Smooth muscle cell (in vitro differentiated cells): ENCODE data around the gene ZNF774. TPM values are rescaled to one million over a fixed set of nuclear protein-coding genes. Genes with fewer than 3 reads are reported as not detected.

Source experiments
- DNase-seq: peaks from one replicate; lab custom pipeline; 2025; ENCODE audit not compliant: unreplicated experiment; lab: John Stamatoyannopoulos, UW
- H2AFZ ChIP-seq: fragments of 200-600 bp; sonication (generic); 2 replicates; pipeline ENCODE4 v1.6.0; 2016; ENCODE audit warnings: antibody characterized with exemption, low read depth, mild to moderate bottlenecking
- H3F3A ChIP-seq: fragments of 200-600 bp; sonication (generic); 2 replicates; pipeline ENCODE4 v1.6.0; 2017; ENCODE audit warnings: antibody characterized with exemption, low read depth
- H3K27ac ChIP-seq: fragments of 200-600 bp; sonication (generic); 2 replicates; pipeline ENCODE4 v1.5.1; 2016; ENCODE audit warnings: low read depth, mild to moderate bottlenecking
- H3K27me3 ChIP-seq: fragments of 200-600 bp; sonication (generic); 2 replicates; pipeline ENCODE4 v1.6.1; 2016; ENCODE audit warnings: low read depth, mild to moderate bottlenecking
- H3K36me3 ChIP-seq: fragments of 200-600 bp; sonication (generic); 2 replicates; pipeline ENCODE4 v1.5.1; 2016; ENCODE audit warnings: low read depth
- H3K4me1 ChIP-seq: fragments of 200-600 bp; sonication (generic); 2 replicates; pipeline ENCODE4 v1.5.1; 2016; ENCODE audit warnings: low read depth
- H3K4me2 ChIP-seq: fragments of 200-600 bp; sonication (generic); 2 replicates; pipeline ENCODE4 v1.6.0; 2016; ENCODE audit warnings: mild to moderate bottlenecking
- H3K4me3 ChIP-seq: fragments of 200-600 bp; sonication (generic); 2 replicates; pipeline ENCODE4 v1.5.1; 2016; ENCODE audit warnings: mild to moderate bottlenecking
- H3K79me2 ChIP-seq: fragments of 200-600 bp; sonication (generic); 2 replicates; pipeline ENCODE4 v1.6.0; 2016; ENCODE audit warnings: low read depth, mild to moderate bottlenecking
- H3K9ac ChIP-seq: fragments of 200-600 bp; sonication (generic); 2 replicates; pipeline ENCODE4 v1.6.0; 2016; ENCODE audit warnings: low read depth
- H3K9me3 ChIP-seq: fragments of 200-600 bp; sonication (generic); replicated peaks from 2 replicates; pipeline ENCODE4 v1.5.1; 2016; ENCODE audit warnings: low read depth
- H4K20me1 ChIP-seq: fragments of 200-600 bp; sonication (generic); 2 replicates; pipeline ENCODE4 v1.6.0; 2016; ENCODE audit warnings: low read depth
- CTCF ChIP-seq: fragments of 200-600 bp; sonication (generic); IDR thresholded peaks from 2 replicates; pipeline ENCODE4 v1.5.1; 2017; ENCODE audit warnings: borderline replicate concordance, mild to moderate bottlenecking, antibody characterized with exemption; ENCODE audit not compliant: insufficient read depth, poor library complexity, severe bottlenecking
- WGBS: methylation state at CpG from one replicate; pipeline ENCODE4 v1.1.7; 2016; ENCODE audit warnings: low lambda C conversion rate; 5-methylcytosine and 5-hydroxymethylcytosine counted together
- polyA plus RNA-seq: library from polyadenylated mRNA; unstranded; fragments of >200 nt; fragmentation: Nextera tagmentation; extraction: Ambion mirVana; gene quantifications from 2 replicates; pipeline ENCODE4 v1.2.1, GENCODE V29; 2016
- total RNA-seq: library from RNA; depleted of rRNA; stranded (reverse); fragments of >200 nt; gene quantifications from 2 replicates; pipeline ENCODE4 v1.2.3, GENCODE V29; 2014

Gene ZNF774
- total and polyA plus RNA-seq, 2 experiments from 2014 or later = 0.08 to 2.3 TPM

- no peaks in the 10 kb centered on the region for H3K27me3 ChIP-seq
- no peak overlapping the region for H3K4me2 ChIP-seq
- H4K20me1 ChIP-seq = no peaks in the 10 kb centered on the region
- no peaks in the 10 kb centered on the region for H3K36me3 ChIP-seq
- no peak overlapping the region for H2AFZ ChIP-seq
- H3F3A ChIP-seq = no peaks in the 10 kb centered on the region
- TF ChIP-seq CTCF = no peak
- no peak overlapping the region for H3K9ac ChIP-seq
- H3K4me3 ChIP-seq = no peak overlapping the region
- H3K9me3 ChIP-seq = no peaks in the 10 kb centered on the region
- H3K27ac ChIP-seq = no peak overlapping the region
- H3K4me1 ChIP-seq = no peaks in the 10 kb centered on the region
- no peak for DNase-seq
- 95% methylated on average over 2 of the region's 2 CpGs for WGBS
- no peaks in the 10 kb centered on the region for H3K79me2 ChIP-seq
Measured at GRCh38 chr15:90307661-90308060, 44.4 kb upstream of the ZNF774 start.

- Histone ChIP-seq H3K4me2 (no peak overlapping the region), H3K9ac (no peak overlapping the region), H3K27ac (no peak overlapping the region), H3K9me3 (no peaks in the 10 kb centered on the region), H2AFZ (no peak overlapping the region), H3K4me3 (no peak overlapping the region), H3K4me1 (no peaks in the 10 kb centered on the region), H3K27me3 (no peaks in the 10 kb centered on the region), H4K20me1 (no peaks in the 10 kb centered on the region), H3K36me3 (no peaks in the 10 kb centered on the region), H3F3A (no peaks in the 10 kb centered on the region), H3K79me2 (no peaks in the 10 kb centered on the region)
- TF ChIP-seq CTCF = no peak
- no peak for DNase-seq
- 94% methylated on average over 4 of the region's 4 CpGs for WGBS
Measured at GRCh38 chr15:90309020-90309419, 43.1 kb upstream of the ZNF774 start.

GRCh38 chr15:90315278-90315982 lies 36.7 kb upstream of the ZNF774 start:
- H3K4me2 ChIP-seq = no peak overlapping the region
- DNase-seq = no peak
- H3K27ac ChIP-seq = no peak overlapping the region
- no peak overlapping the region for H3K9ac ChIP-seq
- H2AFZ ChIP-seq = no peak overlapping the region
- WGBS = 82% methylated on average over 5 of the region's 5 CpGs
- H3K36me3 ChIP-seq = no peaks in the 10 kb centered on the region
- no peaks in the 10 kb centered on the region for H3K4me1 ChIP-seq
- H4K20me1 ChIP-seq = no peaks in the 10 kb centered on the region
- no peaks in the 10 kb centered on the region for H3K9me3 ChIP-seq
- no peak for TF ChIP-seq CTCF
- no peaks in the 10 kb centered on the region for H3F3A ChIP-seq
- no peaks in the 10 kb centered on the region for H3K79me2 ChIP-seq
- no peaks in the 10 kb centered on the region for H3K27me3 ChIP-seq
- no peak overlapping the region for H3K4me3 ChIP-seq

GRCh38 chr15:90316139-90316538 lies 35.9 kb upstream of the ZNF774 start:
- Histone ChIP-seq H3K27me3 (no peaks in the 10 kb centered on the region), H3K79me2 (no peaks in the 10 kb centered on the region), H4K20me1 (no peaks in the 10 kb centered on the region), H3K4me3 (no peak overlapping the region), H2AFZ (no peak overlapping the region), H3F3A (no peaks in the 10 kb centered on the region), H3K9me3 (no peaks in the 10 kb centered on the region), H3K36me3 (no peaks in the 10 kb centered on the region), H3K9ac (no peak overlapping the region), H3K27ac (no peak overlapping the region), H3K4me2 (no peak overlapping the region), H3K4me1 (no peaks in the 10 kb centered on the region)
- no peak for DNase-seq
- TF ChIP-seq CTCF = no peak
- WGBS = 73% methylated on average over 4 of the region's 4 CpGs
